NT2/D1 (cell line): ENCODE measurements around the gene KLHL3.

Experiments used
- DNase-seq: peaks from one replicate; pipeline ENCODE4 v3.0.0-alpha.2; 2011; ENCODE audit warnings: low read depth, low spot score
- H3K27me3 ChIP-seq: 2 replicates; pipeline ENCODE4 v1.6.0; 2011; ENCODE audit warnings: mild to moderate bottlenecking; ENCODE audit not compliant: insufficient read length, insufficient read depth
- H3K36me3 ChIP-seq: 2 replicates; pipeline ENCODE4 v1.6.1; 2011; ENCODE audit warnings: mild to moderate bottlenecking, low read length, mixed read lengths; ENCODE audit not compliant: insufficient read depth, insufficient read length
- H3K4me1 ChIP-seq: 2 replicates; pipeline ENCODE4 v1.5.1; 2011; ENCODE audit not compliant: insufficient read depth, insufficient read length
- H3K4me3 ChIP-seq: 2 replicates; pipeline ENCODE4 v1.5.1; 2011; ENCODE audit warnings: low read depth; ENCODE audit not compliant: insufficient read length
- H3K9ac ChIP-seq: 2 replicates; pipeline ENCODE4 v1.6.0; 2011; ENCODE audit warnings: low read depth; ENCODE audit not compliant: insufficient read length
- H3K9me3 ChIP-seq: 2 replicates; pipeline ENCODE4 v1.5.1; 2011; ENCODE audit warnings: mild to moderate bottlenecking, low read length; ENCODE audit not compliant: insufficient read depth
- SUZ12 ChIP-seq: IDR thresholded peaks from 2 replicates; pipeline ENCODE4 v1.6.1; 2011; ENCODE audit not compliant: insufficient read length, insufficient read depth; ENCODE audit errors: extremely low read depth
- YY1 ChIP-seq: IDR thresholded peaks from 2 replicates; pipeline ENCODE4 v1.6.1; 2011; ENCODE audit not compliant: insufficient read length, insufficient read depth
- ZNF274 ChIP-seq: IDR thresholded peaks from 2 replicates; pipeline ENCODE4 v1.6.1; 2011; ENCODE audit warnings: mild to moderate bottlenecking, low read depth, low read length

Gene KLHL3

DNA sequence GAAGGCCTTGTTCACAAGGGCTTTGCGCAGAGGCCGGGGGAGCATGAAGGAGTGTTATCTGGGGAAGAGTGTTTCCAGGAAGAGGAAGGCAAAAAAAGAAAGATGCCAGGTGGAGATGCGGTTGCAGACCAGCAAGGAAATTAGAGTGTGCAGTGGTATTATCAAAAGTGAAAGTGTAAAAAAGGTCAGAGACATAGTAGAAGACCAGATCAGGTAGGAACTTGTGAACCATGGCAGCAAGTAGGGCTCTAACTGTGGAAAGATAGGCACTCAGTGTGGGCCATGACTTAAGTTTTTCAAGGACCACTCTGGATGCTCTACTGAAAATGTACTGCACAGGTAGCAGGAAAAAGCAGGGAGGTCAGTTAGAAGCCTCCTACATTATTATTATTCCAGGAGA is 146.7 kb downstream of the KLHL3 start:
- Histone ChIP-seq H3K36me3 (no peaks in the 10 kb centered on the region), H3K4me3 (no peak overlapping the region), H3K9me3 (peaks cover 17% of the 10 kb centered on the region; the same call in 1 of the 2 replicates), H3K9ac (no peak overlapping the region), H3K4me1 (no peaks in the 10 kb centered on the region), H3K27me3 (no peaks in the 10 kb centered on the region)
- DNase-seq: no peak
- TF ChIP-seq SUZ12 (no peak), YY1 (no peak), ZNF274 (no peak)

DNA sequence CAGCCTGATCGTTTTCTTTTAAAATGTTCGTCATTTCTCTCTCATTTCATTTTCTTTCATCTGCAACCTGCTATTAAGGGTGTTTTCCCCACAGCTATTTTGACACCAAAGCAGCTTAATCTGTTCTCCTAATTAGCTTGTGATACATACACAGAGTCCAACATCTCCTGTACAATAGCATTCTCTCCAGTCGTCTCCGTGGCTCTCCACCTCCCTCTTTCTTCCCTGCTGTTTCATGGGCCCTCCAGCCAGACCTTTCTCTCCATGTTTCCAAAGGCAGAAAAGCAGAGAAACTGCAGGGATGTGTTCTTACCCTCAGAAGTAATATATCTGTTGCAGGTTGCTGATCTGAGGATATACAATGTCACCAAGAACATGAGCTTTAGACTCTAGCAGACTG is 148.0 kb downstream of the KLHL3 start:
- Histone ChIP-seq H3K9me3 (peaks cover 17% of the 10 kb centered on the region; the same call in 1 of the 2 replicates), H3K4me1 (no peaks in the 10 kb centered on the region), H3K4me3 (no peak overlapping the region), H3K36me3 (no peaks in the 10 kb centered on the region), H3K27me3 (no peaks in the 10 kb centered on the region), H3K9ac (no peak overlapping the region)
- no peak for DNase-seq
- TF ChIP-seq YY1 (no peak), ZNF274 (no peak), SUZ12 (no peak)

DNA sequence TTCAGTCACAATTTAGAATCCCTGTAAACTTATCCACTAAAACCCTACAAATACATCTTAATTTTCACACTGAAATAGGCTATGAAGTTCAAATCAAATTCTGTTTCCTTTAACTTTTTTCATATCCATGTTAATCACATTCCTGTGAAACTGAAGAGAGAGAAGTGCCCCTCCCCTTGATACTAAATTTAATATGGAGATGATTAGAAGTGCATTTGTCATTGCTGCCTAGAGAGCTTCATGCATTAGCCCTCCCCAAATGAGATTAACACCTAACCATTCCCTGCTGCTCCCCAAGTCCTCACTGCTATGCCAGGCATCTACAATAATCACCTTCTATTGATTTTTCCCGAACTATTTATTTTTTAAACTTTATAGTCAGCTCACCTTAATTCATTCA is 151.6 kb downstream of the KLHL3 start:
- Histone ChIP-seq H3K4me3 (no peak overlapping the region), H3K9ac (no peak overlapping the region), H3K36me3 (no peaks in the 10 kb centered on the region), H3K27me3 (no peaks in the 10 kb centered on the region), H3K9me3 (peaks cover 17% of the 10 kb centered on the region; the same call in 1 of the 2 replicates), H3K4me1 (no peaks in the 10 kb centered on the region)
- no peak for DNase-seq
- TF ChIP-seq YY1: no peak
- no peak for TF ChIP-seq ZNF274
- no peak for TF ChIP-seq SUZ12

DNA sequence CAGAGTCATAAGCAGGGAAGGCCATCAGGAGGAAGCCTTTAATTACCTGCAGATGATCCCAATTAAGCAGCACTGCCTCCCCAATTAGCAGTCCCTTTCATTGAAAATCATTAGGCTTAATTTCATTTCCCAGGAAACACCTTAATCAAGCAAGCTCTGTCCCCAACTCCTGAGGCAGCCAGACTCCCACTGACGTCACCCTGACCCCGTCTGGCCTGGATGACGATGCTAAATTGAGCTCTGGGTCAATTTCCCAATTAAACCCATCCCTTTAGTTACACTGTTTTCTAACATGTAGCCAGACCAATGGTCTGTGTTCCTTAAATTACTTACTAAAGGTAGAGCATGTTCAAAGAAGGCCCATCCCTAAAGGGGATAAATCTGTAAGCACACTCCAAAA is 152.8 kb downstream of the KLHL3 start:
- Histone ChIP-seq H3K4me1 (no peaks in the 10 kb centered on the region), H3K4me3 (no peak overlapping the region), H3K9me3 (peaks cover 17% of the 10 kb centered on the region; the same call in 1 of the 2 replicates), H3K36me3 (no peaks in the 10 kb centered on the region), H3K9ac (no peak overlapping the region), H3K27me3 (no peaks in the 10 kb centered on the region)
- DNase-seq: no peak
- TF ChIP-seq SUZ12 (no peak), ZNF274 (no peak), YY1 (no peak)

DNA sequence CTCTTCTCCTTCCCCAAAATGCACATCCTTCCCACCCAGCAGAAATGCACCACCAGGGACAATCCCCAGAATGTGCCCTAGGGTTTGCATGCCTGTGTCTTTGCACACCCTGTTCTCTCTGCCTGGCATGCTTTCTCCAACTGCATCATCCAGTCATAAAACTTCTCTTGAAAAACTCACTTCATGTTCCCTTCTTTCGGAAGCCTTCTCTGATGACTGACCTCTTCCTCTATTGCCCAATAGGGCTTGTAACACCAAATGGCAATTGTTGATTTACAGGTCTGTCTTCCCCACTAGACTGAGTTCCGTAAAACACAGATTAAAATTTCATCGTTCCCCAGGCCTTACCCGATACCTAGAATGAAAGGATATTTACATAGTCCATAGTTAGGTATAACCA is 153.7 kb downstream of the KLHL3 start:
- Histone ChIP-seq H3K4me1 (no peaks in the 10 kb centered on the region), H3K9me3 (peaks cover 17% of the 10 kb centered on the region; the same call in 1 of the 2 replicates), H3K4me3 (no peak overlapping the region), H3K27me3 (no peaks in the 10 kb centered on the region), H3K9ac (no peak overlapping the region), H3K36me3 (no peaks in the 10 kb centered on the region)
- DNase-seq: no peak
- TF ChIP-seq SUZ12 (no peak), ZNF274 (no peak), YY1 (no peak)

DNA sequence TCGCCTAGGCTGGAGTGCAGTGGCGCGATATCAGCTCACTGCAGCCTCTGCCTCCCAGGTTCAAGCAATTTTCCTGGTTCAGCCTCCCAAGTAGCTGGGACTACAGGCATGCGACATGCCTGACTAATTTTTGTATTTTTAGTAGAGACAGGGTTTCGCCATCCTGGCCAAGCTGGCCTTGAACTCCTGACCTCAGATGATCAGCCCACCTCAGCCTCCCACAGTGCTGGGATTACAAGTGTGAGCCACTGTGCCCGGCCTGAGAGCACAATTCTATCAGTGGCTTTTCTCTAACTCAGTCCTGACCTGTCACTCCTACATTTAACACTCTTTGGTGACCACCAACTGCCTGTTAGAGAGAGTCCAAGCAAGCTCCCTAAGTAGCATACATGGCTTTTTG is 154.1 kb downstream of the KLHL3 start:
- Histone ChIP-seq H3K36me3 (no peaks in the 10 kb centered on the region), H3K9me3 (peaks cover 17% of the 10 kb centered on the region; the same call in 1 of the 2 replicates), H3K9ac (no peak overlapping the region), H3K4me3 (no peak overlapping the region), H3K27me3 (no peaks in the 10 kb centered on the region), H3K4me1 (no peaks in the 10 kb centered on the region)
- TF ChIP-seq YY1 (no peak), SUZ12 (no peak), ZNF274 (no peak)
- no peak for DNase-seq

DNA sequence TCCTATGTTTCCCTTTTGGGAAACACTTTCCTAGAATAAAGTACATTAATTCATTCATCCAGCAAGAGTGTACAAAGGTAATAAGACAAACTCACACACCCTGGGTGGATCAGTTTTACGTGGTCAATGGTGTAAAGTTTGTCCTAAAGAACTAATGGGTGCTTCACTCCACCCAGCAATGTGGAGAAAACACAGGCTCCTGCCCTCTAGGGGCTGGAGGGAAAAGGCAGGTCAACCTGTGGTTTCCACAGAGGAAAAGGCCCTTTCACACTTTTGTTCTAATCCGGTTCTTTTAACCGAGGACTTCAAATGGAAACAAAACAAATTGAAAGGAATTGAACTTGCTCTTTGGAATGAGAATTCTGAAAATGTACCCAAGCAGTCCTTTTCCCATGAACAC is 155.9 kb downstream of the KLHL3 start:
- no peak for DNase-seq
- no peak overlapping the region for H3K4me3 ChIP-seq
- H3K4me1 ChIP-seq: no peaks in the 10 kb centered on the region
- no peaks in the 10 kb centered on the region for H3K27me3 ChIP-seq
- peaks cover 3% of the 10 kb centered on the region; the same call in 1 of the 2 replicates for H3K9me3 ChIP-seq
- H3K36me3 ChIP-seq: no peaks in the 10 kb centered on the region
- H3K9ac ChIP-seq: no peak overlapping the region
- no peak for TF ChIP-seq SUZ12
- no peak for TF ChIP-seq YY1
- TF ChIP-seq ZNF274: no peak

DNA sequence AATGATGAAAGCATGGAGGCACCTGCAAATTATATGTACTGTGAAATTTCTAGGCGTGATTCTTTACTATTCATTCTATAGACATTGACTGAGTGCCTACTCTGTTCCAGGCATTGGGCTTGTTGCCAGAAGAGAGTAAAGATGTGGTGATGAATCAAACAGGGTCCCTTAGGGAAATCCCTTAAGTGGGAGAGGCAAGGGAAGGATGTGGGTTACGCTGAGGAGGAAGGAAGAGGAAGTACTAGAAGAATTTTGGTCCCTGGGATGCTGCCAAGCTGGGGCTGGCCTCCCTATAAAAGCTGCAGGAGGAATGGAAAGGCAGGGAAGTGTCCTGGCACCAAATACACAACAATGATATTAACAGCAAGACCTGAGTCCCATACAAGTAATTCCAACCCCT is 160.0 kb downstream of the KLHL3 start:
- no peaks in the 10 kb centered on the region for H3K9me3 ChIP-seq
- no peak overlapping the region for H3K9ac ChIP-seq
- peaks cover 2% of the 10 kb centered on the region for H3K4me1 ChIP-seq
- no peaks in the 10 kb centered on the region for H3K27me3 ChIP-seq
- no peak for DNase-seq
- no peaks in the 10 kb centered on the region for H3K36me3 ChIP-seq
- TF ChIP-seq ZNF274: no peak
- no peak for TF ChIP-seq YY1
- no peak for TF ChIP-seq SUZ12
- H3K4me3 ChIP-seq: no peak overlapping the region
